GM20000 (cell line): ENCODE results near the gene CAPS.

Source experiments
- DNase-seq: peaks from one replicate; pipeline ENCODE4 v3.0.0; 2012; ENCODE audit warnings: low spot score
- TF ChIP-seq, protein P1 (sequence below): IDR thresholded peaks from 2 replicates; pipeline ENCODE4 v1.5.1; 2012; ENCODE audit warnings: mild to moderate bottlenecking, control low read depth; ENCODE audit errors: extremely low read depth, missing control alignments

CAPS gene

DNA sequence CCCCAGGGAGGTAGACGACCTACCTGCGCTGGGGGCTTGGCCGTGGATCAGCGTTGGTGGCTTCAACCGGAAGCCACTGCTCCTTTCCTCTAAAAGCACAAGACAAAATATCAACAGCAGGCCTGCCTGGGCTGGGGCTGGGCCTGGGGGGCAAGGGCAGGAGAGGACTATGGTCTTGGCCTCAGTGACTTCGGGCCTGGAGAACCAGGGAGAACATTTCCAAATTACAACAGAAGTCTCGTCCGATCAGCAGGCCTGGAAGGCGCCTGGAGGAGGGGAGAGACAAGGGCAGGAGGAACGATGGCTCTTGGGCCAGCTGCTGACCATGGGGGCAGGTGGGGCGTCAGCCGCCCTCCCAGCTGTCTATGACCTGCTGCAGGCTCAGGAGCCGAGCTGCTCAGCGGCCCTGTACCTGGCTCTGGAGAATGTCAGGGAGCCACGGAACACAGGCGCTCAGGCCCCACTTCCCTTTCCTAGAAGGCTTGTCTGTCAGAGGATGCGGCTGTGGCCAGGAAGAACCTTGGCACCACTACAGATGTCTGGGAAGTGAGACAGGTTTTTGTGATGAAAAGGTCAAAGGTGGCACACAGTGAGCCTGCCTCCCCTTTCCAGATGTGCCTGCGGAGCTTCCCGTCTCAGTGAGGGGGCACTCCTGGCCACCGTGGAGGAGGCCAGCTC lies 19.5 kb downstream of the CAPS start:
- TF ChIP-seq, protein P1, sequence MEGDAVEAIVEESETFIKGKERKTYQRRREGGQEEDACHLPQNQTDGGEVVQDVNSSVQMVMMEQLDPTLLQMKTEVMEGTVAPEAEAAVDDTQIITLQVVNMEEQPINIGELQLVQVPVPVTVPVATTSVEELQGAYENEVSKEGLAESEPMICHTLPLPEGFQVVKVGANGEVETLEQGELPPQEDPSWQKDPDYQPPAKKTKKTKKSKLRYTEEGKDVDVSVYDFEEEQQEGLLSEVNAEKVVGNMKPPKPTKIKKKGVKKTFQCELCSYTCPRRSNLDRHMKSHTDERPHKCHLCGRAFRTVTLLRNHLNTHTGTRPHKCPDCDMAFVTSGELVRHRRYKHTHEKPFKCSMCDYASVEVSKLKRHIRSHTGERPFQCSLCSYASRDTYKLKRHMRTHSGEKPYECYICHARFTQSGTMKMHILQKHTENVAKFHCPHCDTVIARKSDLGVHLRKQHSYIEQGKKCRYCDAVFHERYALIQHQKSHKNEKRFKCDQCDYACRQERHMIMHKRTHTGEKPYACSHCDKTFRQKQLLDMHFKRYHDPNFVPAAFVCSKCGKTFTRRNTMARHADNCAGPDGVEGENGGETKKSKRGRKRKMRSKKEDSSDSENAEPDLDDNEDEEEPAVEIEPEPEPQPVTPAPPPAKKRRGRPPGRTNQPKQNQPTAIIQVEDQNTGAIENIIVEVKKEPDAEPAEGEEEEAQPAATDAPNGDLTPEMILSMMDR = no peak
- no peak for DNase-seq

DNA sequence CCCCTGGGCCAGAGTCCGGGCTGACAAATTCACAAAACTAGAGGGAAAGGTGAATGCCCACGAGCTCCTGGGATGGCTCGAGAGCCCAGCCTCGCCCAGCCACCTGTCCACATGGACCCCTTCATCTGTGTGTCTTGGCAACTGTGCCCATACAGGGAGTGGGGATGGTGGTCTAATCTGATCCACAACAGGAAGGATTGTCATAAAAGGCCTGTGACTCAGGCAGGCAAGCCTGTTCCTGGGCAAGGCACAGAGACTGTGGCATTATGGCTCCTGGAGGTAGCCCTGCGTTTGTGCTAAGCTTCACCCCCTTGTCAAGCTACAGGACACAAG lies 20.0 kb downstream of the CAPS start:
- DNase-seq = no peak
- TF ChIP-seq, protein P1 = no peak

DNA sequence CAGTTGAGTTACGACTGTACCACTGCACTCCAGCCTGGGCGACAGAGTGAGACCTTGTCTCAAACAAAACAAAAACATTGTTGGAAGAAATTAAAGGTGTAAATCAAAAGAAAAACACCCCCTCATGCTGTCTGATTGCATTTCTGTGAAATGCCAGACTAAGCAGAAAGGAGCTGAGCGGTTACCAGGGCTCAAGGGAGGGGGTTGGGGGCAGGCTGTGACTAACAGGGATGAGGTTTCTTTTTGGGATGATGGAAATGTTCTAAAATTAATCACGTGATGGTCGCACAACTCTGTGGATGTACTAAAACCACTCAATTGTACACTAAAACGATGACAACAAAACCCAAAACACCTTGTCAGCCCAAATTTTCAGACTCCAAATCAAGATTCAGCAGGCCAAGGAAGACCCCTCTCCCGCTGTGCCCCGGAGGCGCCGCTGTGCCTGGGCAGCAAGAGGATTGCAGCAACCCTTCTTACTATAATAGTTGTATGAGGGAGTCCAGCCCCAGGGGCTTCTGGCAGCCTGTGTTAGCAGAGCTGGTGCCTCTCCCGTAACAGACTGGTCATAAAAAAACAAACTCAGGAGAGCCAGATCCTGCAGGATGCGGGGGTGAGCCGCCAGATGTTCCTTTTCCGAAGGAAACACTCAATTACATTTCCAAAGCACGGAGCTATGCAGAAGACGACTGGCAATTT lies 20.9 kb downstream of the CAPS start:
- no peak for DNase-seq

DNA sequence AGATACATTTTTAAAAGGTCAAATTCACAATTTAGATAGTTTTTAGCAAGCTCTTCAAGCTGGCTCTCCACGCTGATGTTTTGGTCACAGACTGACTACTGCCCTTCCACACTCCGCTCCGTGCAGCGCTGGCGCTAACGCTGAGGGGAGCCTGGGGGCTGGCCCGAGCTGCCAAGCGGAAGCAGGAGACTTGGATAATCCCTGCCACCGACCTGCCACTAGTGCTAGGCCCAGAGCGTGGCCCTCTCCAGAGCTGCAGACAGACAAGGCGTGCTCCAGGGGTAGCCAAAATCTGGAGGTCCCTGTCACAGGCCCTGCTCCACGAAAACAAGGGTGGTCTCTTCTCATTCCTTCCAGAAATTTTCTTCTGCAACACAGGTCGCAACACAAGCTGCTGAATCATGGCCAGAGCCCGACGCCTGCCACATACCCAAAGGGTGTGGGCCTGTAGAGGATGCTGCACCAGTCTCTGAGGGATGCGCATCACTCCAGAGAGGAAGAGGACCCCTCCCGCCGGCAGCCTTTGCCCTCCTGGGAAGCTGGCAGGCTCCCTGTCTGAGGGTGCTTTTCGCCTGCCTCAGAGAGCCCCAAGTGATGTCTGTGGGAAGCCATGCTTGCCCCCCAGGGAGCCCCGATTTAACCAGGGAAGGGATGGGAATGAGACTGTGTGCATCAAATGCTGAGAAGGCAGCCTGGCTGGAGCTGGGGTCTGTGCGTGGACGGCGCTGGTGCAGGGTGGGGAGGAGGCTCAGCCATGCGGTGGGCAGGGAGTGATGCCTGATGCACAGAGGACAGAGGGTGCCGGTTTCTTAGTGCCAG lies 21.6 kb downstream of the CAPS start:
- TF ChIP-seq, protein P1 = no peak
- no peak for DNase-seq

More for the DNA sequence above, 20.9 kb downstream of the CAPS start:
- TF ChIP-seq, protein P1 = no peak

DNA sequence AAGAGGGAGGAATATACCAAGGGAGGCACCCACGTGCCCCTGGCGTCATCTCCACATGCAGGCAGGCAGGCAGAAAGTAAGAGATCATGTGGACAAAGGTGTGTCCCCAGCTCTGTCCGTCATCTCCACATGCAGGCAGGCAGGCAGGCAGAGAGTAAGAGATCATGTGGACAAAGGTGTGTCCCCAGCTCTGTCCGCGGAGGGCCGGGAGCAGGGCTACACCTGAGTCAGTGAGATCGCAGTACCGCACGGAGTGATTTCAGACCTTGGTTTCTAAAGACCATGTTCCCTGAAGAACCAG lies 22.2 kb downstream of the CAPS start:
- TF ChIP-seq, protein P1 = no peak
- DNase-seq = no peak

DNA sequence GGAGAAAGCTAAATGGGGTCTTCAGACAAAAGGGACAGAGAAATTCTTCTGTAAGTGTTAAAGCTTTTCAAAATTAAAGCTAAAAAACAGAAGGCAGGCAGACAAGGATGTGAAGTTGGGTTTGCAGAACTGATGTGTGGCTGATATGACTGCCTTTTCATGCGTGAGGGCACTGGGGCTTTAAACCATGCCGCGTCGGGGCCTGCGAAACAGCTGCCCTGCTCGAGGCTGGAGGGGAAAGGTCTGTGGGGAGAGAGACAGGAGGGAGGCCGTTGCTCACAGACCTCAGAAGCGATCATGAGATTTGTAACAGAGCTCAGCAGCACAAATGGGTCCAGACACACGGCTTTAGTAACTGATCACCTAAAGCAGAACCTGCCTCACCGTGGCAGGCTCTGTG lies 23.5 kb downstream of the CAPS start:
- TF ChIP-seq, protein P1 = no peak
- DNase-seq = no peak
